ENCODE results near the gene DPP10. TPM values are rescaled to one million over a fixed set of nuclear protein-coding genes. Genes with fewer than 3 reads are reported as not detected.

The DPP10 gene
- total RNA-seq, 1 experiment from 2014 or later, result not detected

- Mint-ChIP-seq H3K9me3 (ENCODE audit: unreplicated experiment) (peaks cover 9% of the 10 kb centered on the region), H3K27ac (ENCODE audit: low read depth, unreplicated experiment) (no peak overlapping the region), H3K4me3 (ENCODE audit: unreplicated experiment) (no peak overlapping the region), H3K27me3 (ENCODE audit: insufficient read depth, unreplicated experiment) (no peaks in the 10 kb centered on the region), H3K36me3 (ENCODE audit: insufficient read depth, unreplicated experiment) (no peaks in the 10 kb centered on the region), H3K4me1 (ENCODE audit: insufficient read depth, unreplicated experiment) (no peaks in the 10 kb centered on the region)
- BruUV-seq (replicated peaks), result no TSS peak
- no peak for DNase-seq (ENCODE audit: unreplicated experiment)
- CTCF ChIA-PET, result no interaction called here
- no peak for TF ChIP-seq CTCF (IDR thresholded peaks at IDR 0.05; ENCODE audit: unreplicated experiment)
- POLR2A ChIA-PET, result no interaction called here
- intact Hi-C loops (cut with micrococcal nuclease), result no loop called here
These were observed 1168.4 kb downstream of the DPP10 start for GRCh38 chr2:115610888-115611287.

GRCh38 chr2:115624332-115624731, 1181.9 kb downstream of the DPP10 start:
- no TSS peak for BruUV-seq (replicated peaks)
- CTCF ChIA-PET, result no interaction called here
- TF ChIP-seq CTCF (IDR thresholded peaks at IDR 0.05; ENCODE audit: unreplicated experiment), result no peak

GRCh38 chr2:115634578-115634977, 1192.1 kb downstream of the DPP10 start:
- BruUV-seq (replicated peaks), result no TSS peak
- Mint-ChIP-seq H3K36me3 (ENCODE audit: insufficient read depth, unreplicated experiment) (no peaks in the 10 kb centered on the region), H3K27ac (ENCODE audit: low read depth, unreplicated experiment) (no peak overlapping the region), H3K4me1 (ENCODE audit: insufficient read depth, unreplicated experiment) (no peaks in the 10 kb centered on the region), H3K9me3 (ENCODE audit: unreplicated experiment) (peaks cover 18% of the 10 kb centered on the region), H3K4me3 (ENCODE audit: unreplicated experiment) (no peak overlapping the region), H3K27me3 (ENCODE audit: insufficient read depth, unreplicated experiment) (no peaks in the 10 kb centered on the region)
- ChIA-PET POLR2A (no interaction called here), CTCF (no interaction called here)
- intact Hi-C loops (cut with micrococcal nuclease), result no loop called here
- no peak for DNase-seq (ENCODE audit: unreplicated experiment)
- no peak for TF ChIP-seq CTCF (IDR thresholded peaks at IDR 0.05; ENCODE audit: unreplicated experiment)

More at GRCh38 chr2:115624332-115624731, 1181.9 kb downstream of the DPP10 start:
- H3K27me3 Mint-ChIP-seq (ENCODE audit: insufficient read depth, unreplicated experiment), result no peaks in the 10 kb centered on the region
- no peak overlapping the region for H3K27ac Mint-ChIP-seq (ENCODE audit: low read depth, unreplicated experiment)
- intact Hi-C loops (cut with micrococcal nuclease), result no loop called here
- no peaks in the 10 kb centered on the region for H3K4me1 Mint-ChIP-seq (ENCODE audit: insufficient read depth, unreplicated experiment)
- peaks cover 4% of the 10 kb centered on the region for H3K9me3 Mint-ChIP-seq (ENCODE audit: unreplicated experiment)
- POLR2A ChIA-PET, result no interaction called here
- no peak overlapping the region for H3K4me3 Mint-ChIP-seq (ENCODE audit: unreplicated experiment)
- H3K36me3 Mint-ChIP-seq (ENCODE audit: insufficient read depth, unreplicated experiment), result no peaks in the 10 kb centered on the region
- no peak for DNase-seq (ENCODE audit: unreplicated experiment)

- intact Hi-C loops (cut with micrococcal nuclease), result no loop called here
- BruUV-seq (replicated peaks), result no TSS peak
- Mint-ChIP-seq H3K4me3 (ENCODE audit: unreplicated experiment) (no peak overlapping the region), H3K9me3 (ENCODE audit: unreplicated experiment) (peaks cover 18% of the 10 kb centered on the region), H3K36me3 (ENCODE audit: insufficient read depth, unreplicated experiment) (no peaks in the 10 kb centered on the region), H3K27me3 (ENCODE audit: insufficient read depth, unreplicated experiment) (no peaks in the 10 kb centered on the region), H3K27ac (ENCODE audit: low read depth, unreplicated experiment) (no peak overlapping the region), H3K4me1 (ENCODE audit: insufficient read depth, unreplicated experiment) (no peaks in the 10 kb centered on the region)
- ChIA-PET CTCF (interaction anchor here (0.6 kb wide), 1 partner anchor 611 kb away, joined by 3 read pairs; no protein-coding TSS in a partner anchor), POLR2A (no interaction called here)
- DNase-seq (ENCODE audit: unreplicated experiment), result no peak
- no peak for TF ChIP-seq CTCF (IDR thresholded peaks at IDR 0.05; ENCODE audit: unreplicated experiment)
These were observed 1193.0 kb downstream of the DPP10 start for GRCh38 chr2:115635430-115635829.

All from MCF 10A (cell line).